Effector memory CD4-positive, alpha-beta T cell (primary cell): ENCODE results near the gene BCAS4.
"Not testable (repeated sequence)": the region's sequence is repeated elsewhere in the genome, so short reads cannot be mapped to it uniquely, and the experiment has no call there.

Experiments used
- DNase-seq, 3 donors: peaks; one replicate each; pipeline ENCODE4 v3.0.0-alpha.2; 2020
- H3K27ac ChIP-seq: 2 replicates; pipeline ENCODE4 v1.7.0; 2013; ENCODE audit warnings: mild to moderate bottlenecking, low read length, moderate library complexity; ENCODE audit not compliant: insufficient read depth, poor library complexity, severe bottlenecking
- H3K27me3 ChIP-seq: replicated peaks from 2 replicates; pipeline ENCODE4 v1.7.0; 2013; ENCODE audit warnings: mild to moderate bottlenecking, low read length; ENCODE audit not compliant: insufficient read depth, control insufficient read depth, poor library complexity, severe bottlenecking
- H3K36me3 ChIP-seq: 2 replicates; pipeline ENCODE4 v1.7.0; 2013; ENCODE audit warnings: mild to moderate bottlenecking, low read length, moderate library complexity; ENCODE audit not compliant: control insufficient read depth, insufficient read depth
- H3K4me1 ChIP-seq: 2 replicates; pipeline ENCODE4 v1.7.0; 2013; ENCODE audit warnings: low read length, mild to moderate bottlenecking; ENCODE audit not compliant: control insufficient read depth, insufficient read depth, poor library complexity, severe bottlenecking
- H3K4me3 ChIP-seq: 2 replicates; pipeline ENCODE4 v1.7.0; 2013; ENCODE audit warnings: low read length, low read depth, mild to moderate bottlenecking; ENCODE audit not compliant: insufficient read depth, poor library complexity, severe bottlenecking
- H3K9me3 ChIP-seq: 2 replicates; pipeline ENCODE4 v1.7.0; 2013; ENCODE audit warnings: mild to moderate bottlenecking, low read length, moderate library complexity; ENCODE audit not compliant: control insufficient read depth

BCAS4 gene

GRCh38 chr20:50758992-50759391 is 35.9 kb upstream of the BCAS4 start:
- no peak overlapping the region for H3K27ac ChIP-seq
- no peaks in the 10 kb centered on the region for H3K36me3 ChIP-seq
- no peaks in the 10 kb centered on the region for H3K4me1 ChIP-seq
- DNase-seq, result no peak
- no peaks in the 10 kb centered on the region for H3K9me3 ChIP-seq
- no peak overlapping the region for H3K4me3 ChIP-seq
- H3K27me3 ChIP-seq, result no peaks in the 10 kb centered on the region

- Histone ChIP-seq H3K4me1 (no peaks in the 10 kb centered on the region), H3K27me3 (no peaks in the 10 kb centered on the region), H3K4me3 (no peak overlapping the region), H3K36me3 (no peaks in the 10 kb centered on the region), H3K27ac (no peak overlapping the region), H3K9me3 (no peaks in the 10 kb centered on the region)
- DNase-seq, result no peak
These were observed 35.2 kb upstream of the BCAS4 start for GRCh38 chr20:50759678-50760077.

GRCh38 chr20:50762045-50762422 is 32.8 kb upstream of the BCAS4 start:
- H3K27ac ChIP-seq, result no peak overlapping the region

GRCh38 chr20:50762435-50763220 is 32.2 kb upstream of the BCAS4 start:
- H3K27ac ChIP-seq, result no peak overlapping the region
- DNase-seq, result no peak
- no peak overlapping the region for H3K4me3 ChIP-seq

More at GRCh38 chr20:50762045-50762422, 32.8 kb upstream of the BCAS4 start:
- Histone ChIP-seq H3K9me3 (no peaks in the 10 kb centered on the region), H3K36me3 (no peaks in the 10 kb centered on the region), H3K4me1 (no peaks in the 10 kb centered on the region), H3K27me3 (no peaks in the 10 kb centered on the region), H3K4me3 (no peak overlapping the region)
- DNase-seq, result no peak

GRCh38 chr20:50763550-50764458 is 31.1 kb upstream of the BCAS4 start:
- DNase-seq, H3K27ac ChIP-seq, H3K4me3 ChIP-seq, H3K4me1 ChIP-seq, H3K9me3 ChIP-seq, H3K27me3 ChIP-seq, H3K36me3 ChIP-seq: not testable (repeated sequence)

More at GRCh38 chr20:50762435-50763220, 32.2 kb upstream of the BCAS4 start:
- Histone ChIP-seq H3K4me1 (no peaks in the 10 kb centered on the region), H3K36me3 (no peaks in the 10 kb centered on the region), H3K27me3 (no peaks in the 10 kb centered on the region), H3K9me3 (no peaks in the 10 kb centered on the region)

GRCh38 chr20:50765251-50765650 is 29.6 kb upstream of the BCAS4 start:
- H3K9me3 ChIP-seq, H3K27ac ChIP-seq, DNase-seq, H3K36me3 ChIP-seq, H3K27me3 ChIP-seq, H3K4me3 ChIP-seq, H3K4me1 ChIP-seq: not testable (repeated sequence)

- no peaks in the 10 kb centered on the region for H3K36me3 ChIP-seq
These were observed 29.2 kb upstream of the BCAS4 start for GRCh38 chr20:50765674-50766073.

GRCh38 chr20:50766955-50767809 is 27.7 kb upstream of the BCAS4 start:
- not testable (repeated sequence) for H3K9me3 ChIP-seq, H3K4me3 ChIP-seq, DNase-seq, H3K4me1 ChIP-seq, H3K36me3 ChIP-seq, H3K27ac ChIP-seq, H3K27me3 ChIP-seq

More at GRCh38 chr20:50765674-50766073, 29.2 kb upstream of the BCAS4 start:
- Histone ChIP-seq H3K4me1 (no peaks in the 10 kb centered on the region), H3K27me3 (no peaks in the 10 kb centered on the region), H3K27ac (no peak overlapping the region), H3K4me3 (no peak overlapping the region), H3K9me3 (no peaks in the 10 kb centered on the region)
- DNase-seq, result no peak

GRCh38 chr20:50768991-50769390 is 25.9 kb upstream of the BCAS4 start:
- H3K27me3 ChIP-seq, H3K4me1 ChIP-seq, H3K4me3 ChIP-seq, H3K36me3 ChIP-seq, DNase-seq, H3K9me3 ChIP-seq, H3K27ac ChIP-seq: not testable (repeated sequence)
